ENCODE data around the gene SERHL2.
A peak's percentile ranks its signal among the peaks of the same experiment; 100 is the strongest.
"Not testable (repeated sequence)": the region's sequence is repeated elsewhere in the genome, so short reads cannot be mapped to it uniquely, and the experiment has no call there.

Gene SERHL2

DNA sequence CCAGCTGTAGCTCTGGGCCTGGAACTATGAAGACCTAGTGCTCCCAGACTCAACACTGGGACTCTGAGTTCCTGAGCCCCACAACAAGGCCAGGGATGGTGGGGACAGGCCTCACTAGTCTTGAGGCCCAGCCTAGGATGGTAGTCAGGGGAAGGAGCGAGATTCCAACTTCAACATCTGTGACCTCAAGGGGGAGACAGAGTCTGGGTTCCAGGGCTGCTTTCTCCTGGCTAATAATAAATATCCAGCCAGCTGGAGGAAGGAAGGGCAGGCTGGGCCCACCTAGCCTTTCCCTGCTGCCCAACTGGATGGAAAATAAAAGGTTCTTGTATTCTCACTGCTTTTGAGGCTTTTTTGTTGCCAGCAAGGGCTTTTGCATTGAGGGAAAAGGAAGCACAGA, 20.3 kb downstream of the SERHL2 start:
- not testable (repeated sequence) for DNase-seq (ENCODE audit: low read depth in 3 of 3)

DNA sequence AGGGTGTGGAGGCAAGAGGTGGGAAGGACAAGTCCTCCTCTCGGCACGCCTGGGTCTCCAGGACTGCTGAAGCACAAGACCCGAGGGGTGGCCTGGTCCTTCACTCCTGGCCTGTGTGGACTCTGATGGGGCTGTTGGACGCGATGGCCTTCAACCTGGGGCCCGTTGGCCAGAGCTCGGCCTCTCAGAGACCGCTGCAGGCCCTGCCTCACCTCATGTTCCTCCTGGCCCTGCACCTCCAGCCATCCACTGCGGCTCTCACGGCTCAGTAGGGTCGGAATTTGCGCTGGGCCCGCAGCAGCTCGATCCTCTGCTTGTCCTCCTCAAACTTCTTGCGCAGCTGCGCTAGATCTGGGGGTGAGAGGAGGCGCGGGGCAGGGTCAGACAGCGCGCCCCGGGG, 20.7 kb downstream of the SERHL2 start:
- DNase-seq (ENCODE audit: low read depth in 3 of 3): not testable (repeated sequence)

- not testable (repeated sequence) for DNase-seq (ENCODE audit: low read depth in 3 of 3)
These were observed 22.3 kb downstream of the SERHL2 start for GRCh38 chr22:42575996-42576574.

DNA sequence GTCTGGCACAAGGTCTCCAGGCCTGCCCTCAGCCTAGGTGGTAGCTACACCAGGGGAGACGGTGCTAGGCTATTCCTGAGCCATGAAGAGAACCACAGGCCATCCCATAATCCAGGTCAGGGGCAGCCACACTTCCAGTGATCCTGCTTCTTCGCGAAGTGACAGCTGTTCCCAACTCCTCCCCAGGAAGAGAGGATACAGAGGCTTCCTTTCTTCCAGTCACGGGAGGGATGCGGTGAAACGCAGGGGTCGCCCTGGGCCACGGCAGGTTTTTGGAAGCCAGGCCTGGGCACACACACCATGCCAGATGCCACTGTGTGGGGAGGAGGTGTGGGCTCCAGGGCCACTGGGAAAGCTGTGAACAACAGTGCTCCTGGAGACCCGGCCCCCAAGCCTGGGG, 23.4 kb downstream of the SERHL2 start:
- not testable (repeated sequence) for DNase-seq (ENCODE audit: low read depth in 3 of 3)

DNA sequence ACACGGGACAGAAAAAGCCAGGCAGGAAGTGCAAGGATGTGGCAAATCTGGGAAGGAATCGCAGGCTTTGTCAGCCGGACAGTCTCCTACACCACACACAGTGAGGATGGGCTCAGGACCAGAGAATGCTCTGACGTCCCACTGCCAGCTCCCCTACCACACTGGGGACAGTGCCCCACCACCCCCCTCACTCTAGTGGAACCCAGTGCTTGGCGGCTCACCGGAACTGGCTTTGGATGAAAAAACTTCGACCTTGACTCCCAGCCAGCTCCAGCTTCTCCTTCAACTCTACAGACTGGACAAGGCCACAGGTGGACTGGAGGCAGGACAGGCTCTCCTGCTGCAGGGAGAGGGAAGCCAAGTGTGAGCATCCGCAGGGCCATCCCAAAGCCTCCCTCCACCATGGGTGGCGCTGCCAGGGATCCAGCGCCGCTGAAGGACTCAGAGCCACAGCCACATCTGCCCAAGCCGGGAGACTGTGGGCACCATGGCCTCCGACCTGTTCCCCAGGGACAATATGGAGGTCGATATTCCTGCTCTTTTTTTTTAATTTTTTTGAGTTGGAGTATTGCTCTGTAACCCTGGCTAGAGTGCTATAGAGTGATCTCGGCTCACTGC, 24.0 kb downstream of the SERHL2 start:
- DNase-seq (ENCODE audit: low read depth in 3 of 3): no peak

DNA sequence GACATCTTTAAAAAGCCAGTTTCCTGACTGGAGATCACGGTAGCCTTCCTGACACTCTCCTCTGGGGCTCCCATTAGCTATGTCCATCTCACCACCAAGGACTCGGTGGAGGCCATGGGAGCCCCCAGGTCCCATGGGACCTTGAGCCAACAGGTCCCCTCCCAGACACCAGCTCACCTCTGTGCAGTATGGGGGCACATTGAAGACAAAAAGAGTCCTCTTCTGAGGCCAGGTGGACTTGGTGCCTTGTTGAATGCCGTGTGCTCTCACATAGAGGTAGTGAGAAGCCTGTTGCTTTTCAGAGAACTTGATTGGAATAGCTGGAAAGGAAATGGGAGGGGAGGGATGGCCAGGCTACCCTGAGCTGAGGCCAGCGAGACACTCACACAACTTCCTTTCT, 26.3 kb downstream of the SERHL2 start:
- DNase-seq (ENCODE audit: low read depth in 3 of 3): not testable (repeated sequence)

DNA sequence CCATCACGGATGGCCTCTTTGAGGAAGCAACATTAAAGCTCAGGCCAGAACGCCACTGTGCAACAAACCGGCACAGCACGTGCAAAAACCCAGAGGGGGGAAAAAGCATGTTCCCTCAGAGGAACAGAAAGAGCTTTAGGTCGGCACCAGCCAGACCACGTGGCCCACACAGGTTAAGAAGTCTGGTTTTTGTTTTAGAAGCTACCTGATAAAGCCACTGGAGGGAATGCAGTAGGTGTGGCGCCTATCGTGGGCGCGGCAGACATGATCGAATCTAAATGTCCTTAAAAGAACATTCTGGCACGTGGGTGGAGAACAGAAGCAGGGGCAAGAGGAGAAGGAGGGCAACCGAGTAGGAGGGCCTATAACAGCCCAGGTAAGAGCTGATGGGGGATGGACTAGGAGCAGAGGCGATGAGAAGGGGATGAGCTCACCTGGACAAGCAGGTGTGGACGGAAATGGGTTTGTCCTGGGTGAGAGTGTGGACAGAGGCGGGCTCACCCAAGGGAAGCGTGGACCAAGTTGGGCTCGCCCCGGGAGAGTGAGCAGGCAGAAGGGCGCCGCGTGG, 27.5 kb downstream of the SERHL2 start:
- DNase-seq (ENCODE audit: low read depth in 3 of 3): not testable (repeated sequence)

DNA sequence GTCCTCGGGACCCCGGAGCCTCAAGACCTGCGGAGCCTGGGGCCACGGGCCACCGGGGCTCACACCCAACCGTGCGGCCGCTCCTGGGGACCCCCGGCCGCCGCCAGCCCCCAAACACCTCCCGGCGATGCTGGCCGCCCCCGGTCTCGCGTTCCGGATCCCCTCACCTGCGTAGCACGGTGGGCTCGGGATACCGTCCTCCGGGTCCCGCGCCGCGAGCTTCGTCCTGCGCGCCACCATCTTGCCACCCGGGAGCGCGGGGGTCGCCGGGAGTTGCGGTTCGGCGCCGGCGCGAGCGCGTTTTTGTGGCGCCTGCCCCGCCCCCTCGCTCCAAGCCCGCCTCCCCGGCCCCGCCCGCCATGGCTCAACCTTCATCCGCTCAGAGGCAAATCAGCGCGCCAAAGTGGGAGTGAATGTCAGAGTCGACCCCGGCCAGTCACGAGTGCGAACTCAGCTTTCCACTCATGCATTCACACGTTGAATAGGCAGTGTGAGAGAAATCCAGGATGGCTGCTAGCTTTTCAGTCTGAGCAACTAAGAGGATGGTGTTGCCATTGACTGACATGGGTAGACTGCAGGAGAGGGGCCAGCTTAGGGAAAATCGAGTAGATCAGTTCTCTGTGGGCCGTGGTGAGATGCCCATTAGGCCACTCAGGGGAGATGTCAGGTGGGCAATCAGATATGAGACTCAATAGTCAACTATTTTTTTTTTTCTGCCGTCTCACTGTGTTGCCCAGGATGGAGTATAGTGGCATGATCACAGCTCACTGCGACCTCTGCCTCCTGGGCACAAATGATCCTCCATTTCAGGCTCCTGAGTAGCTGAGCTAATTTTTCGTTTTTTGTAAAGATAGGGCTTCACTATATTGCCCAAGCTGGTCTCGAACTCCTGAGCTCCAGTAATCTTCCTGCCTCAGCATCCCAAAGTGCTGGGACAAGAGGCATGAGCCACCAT, 28.3 kb downstream of the SERHL2 start:
- DNase-seq (ENCODE audit: low read depth in 3 of 3): peak; percentile 75 to 86 (median 77)

DNA sequence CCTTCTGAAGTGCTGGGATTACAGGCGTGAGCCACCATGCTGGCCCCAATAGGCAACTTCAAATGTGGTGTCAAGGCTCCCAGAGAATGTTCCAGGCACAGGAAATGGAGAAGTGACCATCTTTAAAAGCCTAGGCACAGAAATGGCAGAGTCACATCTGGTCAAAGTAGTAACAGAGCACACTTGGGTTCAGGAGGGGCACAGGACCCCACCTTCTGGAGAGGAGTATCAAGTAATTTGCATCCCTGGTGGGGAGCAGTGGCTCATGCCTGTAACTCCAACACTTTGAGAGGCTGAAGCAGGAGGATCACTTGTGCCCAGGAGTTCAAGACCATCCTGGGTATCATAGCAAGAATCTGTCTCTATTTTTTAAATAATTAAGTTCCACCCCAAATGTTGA, 29.2 kb downstream of the SERHL2 start:
- DNase-seq (ENCODE audit: low read depth in 3 of 3): no peak

GRCh38 chr22:42584364-42584940, 30.7 kb downstream of the SERHL2 start:
- DNase-seq (ENCODE audit: low read depth in 3 of 3): no peak

GRCh38 chr22:42585096-42585495, 31.3 kb downstream of the SERHL2 start:
- no peak for DNase-seq (ENCODE audit: low read depth in 3 of 3)

DNA sequence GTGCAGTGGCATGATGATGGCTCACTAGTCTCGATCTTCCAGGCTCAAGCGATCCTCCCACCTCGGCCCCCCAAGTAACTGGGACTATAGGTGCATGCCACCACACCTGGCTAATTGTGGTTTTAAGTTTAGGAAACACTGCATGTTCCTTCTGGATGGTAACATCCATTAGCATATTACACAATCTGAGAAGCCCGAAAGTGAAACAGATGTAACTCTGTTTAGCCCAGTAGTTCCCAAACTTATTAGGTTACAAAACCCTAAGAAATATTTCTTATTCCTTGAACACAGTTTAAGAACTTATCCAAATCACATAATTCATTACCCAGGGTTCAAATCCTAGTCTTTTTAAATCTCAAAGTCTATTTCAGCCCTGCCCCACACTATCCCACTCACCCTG, 32.6 kb downstream of the SERHL2 start:
- DNase-seq (ENCODE audit: low read depth in 3 of 3): no peak

GRCh38 chr22:42587588-42588175, 33.9 kb downstream of the SERHL2 start:
- DNase-seq (ENCODE audit: low read depth in 3 of 3): no peak

GRCh38 chr22:42591987-42592386, 38.2 kb downstream of the SERHL2 start:
- DNase-seq (ENCODE audit: low read depth in 3 of 3): no peak

DNA sequence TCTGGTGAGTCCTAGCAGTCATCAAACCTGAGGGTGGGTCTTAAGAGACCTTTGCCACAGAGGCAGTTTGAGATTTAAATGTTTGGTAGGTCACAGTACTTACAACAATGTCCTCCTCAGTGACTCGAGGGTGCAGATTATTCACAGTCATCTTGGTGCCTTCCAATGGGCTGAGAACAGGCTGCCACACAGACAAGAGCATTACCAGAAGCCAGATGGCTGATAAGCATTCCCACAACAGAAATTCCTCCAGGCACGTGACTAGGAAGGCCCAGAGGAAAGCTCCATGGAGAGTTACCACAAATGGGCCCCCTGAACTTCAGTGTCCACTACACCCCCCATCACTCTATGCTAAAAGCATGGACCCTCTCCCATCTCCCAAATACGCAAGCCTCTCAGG, 41.7 kb downstream of the SERHL2 start:
- DNase-seq (ENCODE audit: low read depth in 3 of 3): no peak

GRCh38 chr22:42596336-42596735, 42.6 kb downstream of the SERHL2 start:
- DNase-seq (ENCODE audit: low read depth in 3 of 3): no peak

GRCh38 chr22:42596863-42597530, 43.2 kb downstream of the SERHL2 start:
- DNase-seq (ENCODE audit: low read depth in 3 of 3): no peak

DNA sequence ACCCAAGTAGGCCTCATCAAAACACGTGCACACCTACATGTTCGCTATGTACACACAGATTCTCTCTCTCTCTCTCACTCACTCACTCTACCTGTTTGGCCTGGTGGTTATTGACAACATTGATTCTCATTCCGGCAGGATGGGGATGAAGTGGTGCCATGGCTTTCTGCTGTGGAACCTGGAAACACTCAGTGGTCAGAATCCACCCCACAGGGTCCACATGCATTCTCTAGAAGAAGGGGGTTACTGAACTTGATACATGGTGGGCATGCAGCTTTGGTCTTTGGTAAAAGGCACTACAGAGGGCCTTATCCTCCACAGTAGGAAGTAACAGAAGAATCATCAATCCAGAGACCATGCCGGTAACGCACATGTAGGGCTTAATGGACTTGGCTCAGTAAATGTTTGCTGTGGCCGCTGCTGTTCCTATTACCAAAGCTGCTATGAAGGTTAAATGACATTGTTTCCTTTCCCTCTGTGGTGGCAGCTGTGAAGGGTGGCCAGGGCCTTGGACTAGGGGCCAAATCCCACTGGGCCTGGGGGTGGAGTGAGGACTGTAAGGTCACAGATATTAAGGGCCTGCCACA, 48.2 kb downstream of the SERHL2 start:
- no peak for DNase-seq (ENCODE audit: low read depth in 3 of 3)

- DNase-seq (ENCODE audit: low read depth in 3 of 3): no peak
These were observed 48.7 kb downstream of the SERHL2 start for GRCh38 chr22:42602470-42602869.

- DNase-seq (ENCODE audit: low read depth in 3 of 3): no peak
These were observed 49.7 kb downstream of the SERHL2 start for GRCh38 chr22:42603427-42603826.

DNA sequence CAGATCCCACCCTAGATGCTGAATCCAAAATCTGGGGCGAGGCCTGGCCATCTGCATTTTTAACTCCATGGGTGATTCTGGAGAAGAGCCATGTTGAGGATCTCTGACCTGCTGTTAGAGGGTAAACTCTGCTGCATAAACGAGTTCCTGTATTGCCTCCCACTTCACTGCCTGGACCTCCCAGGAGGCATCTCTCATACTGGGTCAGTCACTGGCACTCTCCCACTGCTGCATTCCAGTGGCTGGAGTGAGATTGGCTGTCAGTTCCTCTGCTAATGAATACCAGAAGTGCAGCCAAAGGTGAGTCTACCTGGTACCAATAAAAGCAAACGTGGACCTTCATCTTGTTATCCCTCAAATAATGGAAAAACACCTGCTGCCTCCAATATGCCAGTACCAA, 50.6 kb downstream of the SERHL2 start:
- no peak for DNase-seq (ENCODE audit: low read depth in 3 of 3)

All from stimulated activated CD4-positive, alpha-beta T cell treated with anti-CD3 and anti-CD28 coated beads, TNF-alpha, amount 100 ng/mL, for 24 hours (primary cell).